Thoracic aorta (tissue), 2 donors: Measurements from ENCODE around the gene PRDM16. TPM values are rescaled to one million over a fixed set of nuclear protein-coding genes. Genes with fewer than 3 reads are reported as not detected.

Source experiments
- ATAC-seq: fragments of 150-250 bp; one replicate; pipeline ENCODE4 v1.8.0; 2017; ENCODE audit warnings: low read depth; ENCODE audit not compliant: insufficient number of reproducible peaks, low FRiP score
- DNase-seq: peaks from one replicate; pipeline ENCODE4 v3.0.0-alpha.2; 2020; ENCODE audit warnings: low spot score
- H3K27ac ChIP-seq, 2 donors: fragments of 200-600 bp; sonication (generic); 1 replicate in 1 of 2; 2 replicates in 1 of 2; pipeline ENCODE4 v1.5.1; 2016; ENCODE audit warnings: mild to moderate bottlenecking in 2 of 2, moderate library complexity in 2 of 2
- H3K27me3 ChIP-seq: fragments of 200-600 bp; sonication (generic); replicated peaks from 2 replicates; pipeline ENCODE4 v1.6.0; 2016; ENCODE audit warnings: mild to moderate bottlenecking; ENCODE audit not compliant: insufficient read depth
- H3K36me3 ChIP-seq: fragments of 200-600 bp; sonication (generic); one replicate; pipeline ENCODE4 v1.5.1; 2016
- H3K4me1 ChIP-seq, 2 donors: fragments of 200-600 bp; sonication (generic); 1 replicate in 1 of 2; 2 replicates in 1 of 2; pipeline versions ENCODE4 v1.5.1 to v1.6.0; 2016; ENCODE audit warnings: low read depth in 2 of 2, mild to moderate bottlenecking in 1 of 2; ENCODE audit not compliant: control insufficient read depth in 1 of 2
- H3K4me3 ChIP-seq: fragments of 200-600 bp; sonication (generic); 2 replicates; pipeline ENCODE4 v1.5.1; 2016; ENCODE audit warnings: mild to moderate bottlenecking
- H3K9me3 ChIP-seq: fragments of 200-600 bp; sonication (generic); 2 replicates; pipeline ENCODE4 v1.5.1; 2016
- total RNA-seq, 2 donors: library from RNA; depleted of rRNA; stranded (reverse); fragments of >200 nt; gene quantifications; one replicate each; pipeline versions ENCODE4 v1.1.0 to v1.2.3, GENCODE V29; 2016
- TF ChIP-seq, protein P1 (sequence below): fragments of 200-600 bp; sonication (generic); IDR thresholded peaks from one replicate; pipeline ENCODE4 v1.5.1; 2019; ENCODE audit warnings: antibody characterized with exemption

PRDM16 gene
- total RNA-seq, 2 donors from 2014 or later, result 68.9 to 85.4 TPM

DNA sequence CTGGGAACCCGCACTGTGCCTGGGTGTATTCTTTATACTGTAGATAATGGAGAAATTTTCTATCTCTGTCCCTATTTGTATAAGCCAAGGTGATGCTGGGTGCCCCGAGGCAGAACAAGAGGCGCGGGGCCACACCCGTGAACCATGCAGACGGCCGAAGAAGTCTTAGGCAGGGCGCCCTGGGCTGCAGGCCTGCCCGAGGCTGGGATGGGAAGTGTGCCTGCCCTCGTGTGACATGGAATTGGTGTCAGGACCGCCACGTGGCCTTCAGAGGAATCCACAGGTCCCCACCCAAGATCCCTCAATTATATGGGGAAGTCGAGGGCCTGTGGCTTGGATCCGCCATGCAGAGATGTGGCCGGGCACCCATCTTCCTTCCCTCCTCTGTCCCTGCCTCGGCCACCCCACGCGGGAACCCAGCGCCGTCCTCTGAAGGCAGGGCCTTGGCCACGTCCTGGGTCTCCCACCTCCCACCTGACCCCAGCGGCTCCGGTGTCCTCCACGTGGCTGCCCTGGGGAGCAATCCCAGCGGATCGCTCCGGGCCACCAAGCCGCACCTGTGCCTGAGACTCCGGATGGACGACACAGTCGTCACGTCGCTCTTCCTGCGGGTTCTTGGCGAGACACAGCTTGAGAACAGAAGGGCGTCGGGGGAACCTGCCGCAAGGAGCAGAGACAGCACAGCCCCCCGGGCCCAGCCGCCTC lies 365.6 kb downstream of the PRDM16 start:
- no peaks in the 10 kb centered on the region for H3K27me3 ChIP-seq
- TF ChIP-seq, protein P1, sequence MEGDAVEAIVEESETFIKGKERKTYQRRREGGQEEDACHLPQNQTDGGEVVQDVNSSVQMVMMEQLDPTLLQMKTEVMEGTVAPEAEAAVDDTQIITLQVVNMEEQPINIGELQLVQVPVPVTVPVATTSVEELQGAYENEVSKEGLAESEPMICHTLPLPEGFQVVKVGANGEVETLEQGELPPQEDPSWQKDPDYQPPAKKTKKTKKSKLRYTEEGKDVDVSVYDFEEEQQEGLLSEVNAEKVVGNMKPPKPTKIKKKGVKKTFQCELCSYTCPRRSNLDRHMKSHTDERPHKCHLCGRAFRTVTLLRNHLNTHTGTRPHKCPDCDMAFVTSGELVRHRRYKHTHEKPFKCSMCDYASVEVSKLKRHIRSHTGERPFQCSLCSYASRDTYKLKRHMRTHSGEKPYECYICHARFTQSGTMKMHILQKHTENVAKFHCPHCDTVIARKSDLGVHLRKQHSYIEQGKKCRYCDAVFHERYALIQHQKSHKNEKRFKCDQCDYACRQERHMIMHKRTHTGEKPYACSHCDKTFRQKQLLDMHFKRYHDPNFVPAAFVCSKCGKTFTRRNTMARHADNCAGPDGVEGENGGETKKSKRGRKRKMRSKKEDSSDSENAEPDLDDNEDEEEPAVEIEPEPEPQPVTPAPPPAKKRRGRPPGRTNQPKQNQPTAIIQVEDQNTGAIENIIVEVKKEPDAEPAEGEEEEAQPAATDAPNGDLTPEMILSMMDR, result no peak
- peaks cover 39% of the 10 kb centered on the region for H3K36me3 ChIP-seq

DNA sequence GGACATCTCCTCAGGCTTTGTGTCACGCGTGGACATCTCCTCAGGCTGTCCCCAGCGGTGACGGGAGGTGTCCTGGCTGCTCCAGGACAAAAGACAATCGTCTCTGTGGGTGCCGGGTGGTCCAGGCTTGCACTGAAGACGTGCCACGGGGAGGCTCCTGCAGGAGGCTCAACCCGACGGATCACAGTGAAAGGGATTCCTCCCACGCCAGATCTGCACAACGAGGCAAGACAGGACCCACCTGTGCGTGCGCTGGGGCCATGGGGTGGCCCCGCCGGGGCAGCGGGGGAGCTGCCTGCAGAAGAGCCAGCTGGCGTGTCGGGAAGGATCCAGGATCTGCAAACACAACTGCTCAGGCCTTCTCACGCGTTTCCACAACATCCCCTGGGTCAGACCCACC lies 366.7 kb downstream of the PRDM16 start:
- Histone ChIP-seq H3K4me1 (no peaks in the 10 kb centered on the region), H3K27ac (no peak overlapping the region), H3K4me3 (no peak overlapping the region), H3K9me3 (no peaks in the 10 kb centered on the region), H3K27me3 (no peaks in the 10 kb centered on the region), H3K36me3 (peaks cover 30% of the 10 kb centered on the region)
- TF ChIP-seq, protein P1, result no peak
- DNase-seq (no peak), ATAC-seq (no peak)

More for the DNA sequence above, 365.6 kb downstream of the PRDM16 start:
- ATAC-seq, result no peak
- H3K27ac ChIP-seq, result no peak overlapping the region
- H3K4me3 ChIP-seq, result no peak overlapping the region
- DNase-seq, result no peak
- no peaks in the 10 kb centered on the region for H3K9me3 ChIP-seq
- no peaks in the 10 kb centered on the region for H3K4me1 ChIP-seq

DNA sequence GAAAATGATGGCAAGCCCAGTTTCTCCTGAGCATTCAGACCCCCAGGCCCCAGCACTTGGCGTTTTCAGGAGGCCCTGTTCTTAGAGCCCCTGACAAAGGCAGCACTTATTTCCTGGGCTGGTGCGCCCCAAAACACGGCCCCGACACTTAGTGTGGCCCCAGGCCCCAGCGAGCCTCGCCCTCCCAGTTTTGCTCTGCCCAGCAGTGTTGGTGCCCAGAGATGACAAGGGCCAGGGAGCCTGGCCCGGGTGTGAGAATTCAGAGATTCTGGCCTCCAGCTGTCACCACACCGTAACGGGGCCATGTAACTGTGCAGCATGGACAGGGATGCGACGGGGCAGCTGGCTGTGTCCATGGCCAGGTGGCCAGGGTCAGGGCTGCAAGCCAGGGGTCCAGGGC lies 367.4 kb downstream of the PRDM16 start:
- TF ChIP-seq, protein P1, result no peak
- H3K27me3 ChIP-seq, result no peaks in the 10 kb centered on the region
- DNase-seq, result no peak

DNA sequence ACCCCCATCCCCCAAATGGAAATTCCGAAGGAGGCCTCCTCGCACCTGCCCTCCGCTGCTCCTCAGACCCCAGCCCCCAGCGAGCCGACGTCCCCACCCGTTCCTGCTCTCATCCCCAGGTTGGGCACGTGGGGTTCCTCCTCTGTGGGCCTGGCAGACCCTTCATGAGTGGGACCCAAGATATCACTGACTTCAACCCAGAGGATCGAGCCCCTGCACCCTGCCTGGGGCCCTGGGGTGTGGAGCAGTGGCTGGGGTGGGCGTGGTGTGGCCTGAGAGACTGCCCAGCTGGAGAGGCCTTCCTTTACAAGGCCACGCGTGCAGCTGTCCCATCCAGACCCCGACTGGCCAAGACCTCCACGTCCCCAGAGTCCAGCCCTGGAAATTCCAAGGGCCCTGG lies 367.9 kb downstream of the PRDM16 start:
- Histone ChIP-seq H3K4me1 (no peaks in the 10 kb centered on the region), H3K4me3 (no peak overlapping the region), H3K27me3 (no peaks in the 10 kb centered on the region), H3K36me3 (peaks cover 21% of the 10 kb centered on the region), H3K27ac (no peak overlapping the region), H3K9me3 (no peaks in the 10 kb centered on the region)
- DNase-seq (no peak), ATAC-seq (no peak)
- TF ChIP-seq, protein P1, result no peak

More for the DNA sequence above, 367.4 kb downstream of the PRDM16 start:
- Histone ChIP-seq H3K4me3 (no peak overlapping the region), H3K27ac (no peak overlapping the region), H3K36me3 (peaks cover 25% of the 10 kb centered on the region), H3K9me3 (no peaks in the 10 kb centered on the region), H3K4me1 (no peaks in the 10 kb centered on the region)
- ATAC-seq, result no peak

DNA sequence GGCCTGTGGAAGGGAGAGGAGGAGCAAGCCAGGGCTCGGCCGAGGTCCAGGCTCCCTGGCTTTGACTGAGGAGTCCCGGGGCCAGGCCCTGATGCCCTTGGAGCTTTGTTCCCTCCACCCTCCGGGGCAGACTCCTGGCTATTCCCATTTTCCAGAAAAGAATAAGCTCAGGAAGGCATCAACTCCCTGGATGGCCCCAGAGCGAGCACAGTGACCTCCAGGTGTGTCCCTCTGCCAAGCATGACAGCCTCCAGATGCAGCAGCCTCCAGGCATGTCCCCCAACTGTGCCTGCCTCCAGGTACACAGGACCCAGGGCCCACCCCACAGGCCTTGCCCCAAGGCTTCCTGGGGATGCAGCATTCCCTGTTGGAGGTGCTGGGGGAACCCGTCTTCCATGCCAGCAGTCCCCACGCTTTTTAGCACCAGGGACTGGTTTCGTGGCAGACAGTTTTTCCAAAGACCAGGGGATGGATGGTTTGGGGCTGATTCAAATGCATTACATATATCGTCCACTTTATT lies 369.7 kb downstream of the PRDM16 start:
- H3K27ac ChIP-seq, result no peak overlapping the region
- H3K9me3 ChIP-seq, result no peaks in the 10 kb centered on the region
- no peak overlapping the region for H3K4me3 ChIP-seq
- DNase-seq, result no peak
- ATAC-seq, result no peak
- TF ChIP-seq, protein P1, result no peak
- H3K36me3 ChIP-seq, result peaks cover 9% of the 10 kb centered on the region
- no peaks in the 10 kb centered on the region for H3K4me1 ChIP-seq
- H3K27me3 ChIP-seq, result no peaks in the 10 kb centered on the region
